DND-41 (cell line): ENCODE data around the gene CHMP4A.

Experiments used
- EZH2 ChIP-seq: IDR thresholded peaks from 3 replicates; pipeline ENCODE4 v1.6.1; 2012; ENCODE audit warnings: borderline replicate concordance, low read depth, mild to moderate bottlenecking, moderate library complexity, low read length, inconsistent platforms; ENCODE audit not compliant: severe bottlenecking
- TF ChIP-seq, protein P1 (sequence below): IDR thresholded peaks from 2 replicates; pipeline ENCODE4 v1.5.1; 2012; ENCODE audit warnings: borderline replicate concordance, low read length, moderate library complexity, mild to moderate bottlenecking; ENCODE audit not compliant: poor library complexity, severe bottlenecking; ENCODE audit errors: extremely low read depth

DNA sequence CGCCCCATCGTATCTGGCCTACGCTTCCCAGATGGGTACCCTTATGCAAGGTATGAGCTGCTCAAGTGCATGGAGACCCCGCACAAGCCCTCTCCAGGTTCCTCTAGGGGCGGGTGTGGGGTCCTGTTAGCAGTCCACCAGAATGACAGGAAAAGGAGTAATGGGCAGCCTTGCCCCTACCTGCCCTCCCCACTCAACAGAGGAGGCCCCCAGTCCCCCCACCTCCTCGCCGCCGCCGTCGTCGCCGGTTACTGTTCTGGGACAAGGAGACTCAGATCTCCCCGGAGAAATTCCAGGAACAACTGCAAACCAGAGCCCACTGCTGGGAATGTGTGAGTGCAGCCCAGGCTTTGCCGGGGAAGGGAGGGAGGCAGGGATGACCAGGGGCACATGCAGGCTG, 35.4 kb downstream of the CHMP4A start:
- TF ChIP-seq EZH2, result no peak
- TF ChIP-seq, protein P1, sequence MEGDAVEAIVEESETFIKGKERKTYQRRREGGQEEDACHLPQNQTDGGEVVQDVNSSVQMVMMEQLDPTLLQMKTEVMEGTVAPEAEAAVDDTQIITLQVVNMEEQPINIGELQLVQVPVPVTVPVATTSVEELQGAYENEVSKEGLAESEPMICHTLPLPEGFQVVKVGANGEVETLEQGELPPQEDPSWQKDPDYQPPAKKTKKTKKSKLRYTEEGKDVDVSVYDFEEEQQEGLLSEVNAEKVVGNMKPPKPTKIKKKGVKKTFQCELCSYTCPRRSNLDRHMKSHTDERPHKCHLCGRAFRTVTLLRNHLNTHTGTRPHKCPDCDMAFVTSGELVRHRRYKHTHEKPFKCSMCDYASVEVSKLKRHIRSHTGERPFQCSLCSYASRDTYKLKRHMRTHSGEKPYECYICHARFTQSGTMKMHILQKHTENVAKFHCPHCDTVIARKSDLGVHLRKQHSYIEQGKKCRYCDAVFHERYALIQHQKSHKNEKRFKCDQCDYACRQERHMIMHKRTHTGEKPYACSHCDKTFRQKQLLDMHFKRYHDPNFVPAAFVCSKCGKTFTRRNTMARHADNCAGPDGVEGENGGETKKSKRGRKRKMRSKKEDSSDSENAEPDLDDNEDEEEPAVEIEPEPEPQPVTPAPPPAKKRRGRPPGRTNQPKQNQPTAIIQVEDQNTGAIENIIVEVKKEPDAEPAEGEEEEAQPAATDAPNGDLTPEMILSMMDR, result no peak
